Stimulated activated effector memory CD8-positive, alpha-beta T cell treated with anti-CD3 and anti-CD28 coated beads, Interleukin-12 subunit alpha, Interleukin-12 subunit beta, amount 100 ng/mL, for 72 hours (primary cell): ENCODE results near the gene MMP24.

ENCODE experiments used
- ATAC-seq: fragments of 150-1000 bp; cut with Tn5 transposase; 2 replicates; pipeline ENCODE4 v1.10.0; 2021
- DNase-seq, 2 donors: peaks; one replicate each; pipeline ENCODE4 v3.0.0; 2021 to 2022; ENCODE audit warnings: low spot score in 2 of 2
- H3K27ac Mint-ChIP-seq: one replicate; pipeline ENCODE4 v1.8.0; 2022; ENCODE audit warnings: mild to moderate bottlenecking, mixed read lengths
- H3K36me3 Mint-ChIP-seq: one replicate; pipeline ENCODE4 v1.8.0; 2022; ENCODE audit warnings: mild to moderate bottlenecking, mixed read lengths
- H3K4me1 Mint-ChIP-seq: one replicate; pipeline ENCODE4 v1.8.0; 2022; ENCODE audit warnings: mixed read lengths
- H3K4me3 Mint-ChIP-seq: one replicate; pipeline ENCODE4 v1.8.0; 2022; ENCODE audit warnings: mild to moderate bottlenecking, mixed read lengths
- H3K9me3 Mint-ChIP-seq: one replicate; pipeline ENCODE4 v1.8.0; 2022; ENCODE audit warnings: mixed read lengths

The MMP24 gene

DNA sequence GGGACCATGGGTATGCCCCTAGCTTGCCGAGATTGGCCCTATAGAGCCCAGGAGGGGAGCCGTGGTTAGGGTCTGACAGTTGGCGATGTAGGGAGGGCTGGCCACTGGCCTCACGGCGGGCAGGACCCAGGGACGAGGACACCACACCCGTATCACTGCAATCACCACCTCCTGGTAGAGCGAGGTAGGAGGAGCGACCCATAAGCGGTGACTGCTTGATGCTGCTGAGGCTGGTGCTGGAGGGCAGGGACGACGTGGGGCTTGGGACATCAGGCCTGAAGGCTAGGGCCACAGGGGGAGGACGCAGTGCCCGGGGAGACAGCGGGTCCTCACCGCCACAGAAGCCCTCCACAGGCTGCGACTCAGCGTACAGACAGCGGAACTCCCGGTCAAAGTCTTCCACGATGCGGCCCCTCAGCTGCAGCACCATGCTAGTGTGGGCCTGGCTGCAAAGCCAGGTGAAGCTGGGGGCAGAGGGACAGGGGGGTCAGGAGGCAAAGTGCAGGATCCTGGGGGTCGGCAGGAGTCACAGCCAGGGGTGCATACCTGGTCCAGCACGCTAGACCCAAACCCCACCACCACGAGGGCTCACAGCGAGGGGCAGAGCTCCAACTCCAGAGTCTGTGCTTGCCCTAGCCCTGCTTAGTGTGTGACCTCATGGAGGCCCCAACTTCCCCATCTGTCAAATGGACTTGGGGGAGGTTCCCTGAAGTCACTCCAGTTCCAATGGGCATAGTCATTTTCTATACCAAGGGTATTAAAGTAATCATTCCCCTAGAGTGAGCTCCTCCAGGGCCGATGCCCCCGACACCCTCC is 61.2 kb downstream of the MMP24 start:
- Mint-ChIP-seq H3K27ac (no peak overlapping the region), H3K9me3 (no peaks in the 10 kb centered on the region), H3K4me3 (no peak overlapping the region), H3K4me1 (peaks cover 27% of the 10 kb centered on the region), H3K36me3 (peaks cover 25% of the 10 kb centered on the region)
- DNase-seq (no peak), ATAC-seq (no peak)

DNA sequence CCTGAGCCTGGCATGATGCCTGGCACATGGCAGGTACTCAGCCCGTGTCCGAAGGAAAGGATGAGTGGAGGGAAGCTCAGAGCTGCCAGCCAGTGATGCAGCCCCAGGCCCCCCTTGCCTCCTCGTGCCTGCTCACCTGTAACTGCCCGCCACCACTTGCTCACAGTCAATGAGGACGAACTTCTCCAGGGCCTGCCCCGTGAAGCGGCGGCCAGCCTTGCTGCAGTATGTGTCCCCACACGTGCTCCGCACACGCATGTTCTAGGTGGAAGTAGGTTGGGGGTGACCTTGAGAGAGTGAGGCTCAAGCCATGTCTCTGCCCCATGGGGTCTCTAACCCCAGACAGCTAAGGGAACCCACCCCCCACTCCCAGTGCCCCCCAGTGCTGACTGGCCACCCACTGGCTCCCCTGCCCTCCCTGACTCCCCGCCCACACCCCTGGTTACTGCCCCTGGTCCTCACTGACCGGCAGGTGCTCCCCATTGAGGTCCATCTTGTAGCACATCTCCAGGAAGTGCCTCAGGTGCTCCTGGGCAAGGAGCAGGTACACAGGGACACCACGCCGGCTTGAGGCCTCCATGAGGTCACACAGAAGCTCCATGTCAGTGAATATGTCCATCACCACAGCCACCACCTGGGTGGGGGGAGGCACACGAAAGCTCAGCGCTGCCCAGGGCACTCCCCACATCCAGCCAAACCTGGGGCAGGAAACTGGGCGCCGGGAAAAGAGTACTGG is 62.0 kb downstream of the MMP24 start:
- ATAC-seq (no peak), DNase-seq (no peak)
- Mint-ChIP-seq H3K36me3 (peaks cover 19% of the 10 kb centered on the region), H3K4me1 (peaks cover 21% of the 10 kb centered on the region), H3K9me3 (no peaks in the 10 kb centered on the region), H3K4me3 (no peak overlapping the region), H3K27ac (no peak overlapping the region)

DNA sequence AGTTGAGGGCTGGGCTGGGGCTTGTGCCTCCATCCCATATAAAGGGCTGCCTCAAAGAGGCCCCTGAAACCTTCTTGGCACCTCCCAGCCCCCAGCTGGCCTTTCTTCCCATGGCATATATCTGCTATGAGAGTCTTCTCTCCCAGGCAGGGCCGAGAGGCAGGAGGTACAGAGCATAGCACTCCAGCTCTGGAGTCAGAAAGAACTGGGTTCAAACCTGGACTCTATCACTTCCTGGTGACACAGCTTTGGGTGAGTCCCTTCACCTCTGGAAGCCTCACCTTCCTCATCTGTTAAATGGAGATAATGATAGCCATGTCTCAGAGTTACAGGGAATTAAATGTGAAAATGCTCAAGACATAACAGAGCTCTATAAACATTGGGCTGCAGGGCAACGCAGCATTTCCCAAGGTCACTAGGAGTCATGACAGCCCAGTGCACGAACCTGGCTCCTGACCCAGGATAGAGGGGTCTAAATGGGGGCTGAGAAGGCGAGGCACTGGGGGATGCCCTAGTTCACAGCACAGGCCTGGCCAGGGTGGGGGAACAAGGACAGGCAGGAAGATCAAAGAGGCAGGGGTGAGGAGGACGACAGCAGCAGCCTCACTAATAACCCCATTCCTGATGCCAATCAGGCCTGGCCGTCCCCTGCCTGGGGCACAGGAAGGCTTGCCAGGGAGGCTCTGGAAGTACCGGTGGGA is 63.8 kb downstream of the MMP24 start:
- ATAC-seq (no peak), DNase-seq (no peak)
- peaks cover 10% of the 10 kb centered on the region for H3K4me1 Mint-ChIP-seq
- H3K27ac Mint-ChIP-seq: no peak overlapping the region
- H3K4me3 Mint-ChIP-seq: no peak overlapping the region
- H3K9me3 Mint-ChIP-seq: no peaks in the 10 kb centered on the region
- peaks cover 6% of the 10 kb centered on the region for H3K36me3 Mint-ChIP-seq

DNA sequence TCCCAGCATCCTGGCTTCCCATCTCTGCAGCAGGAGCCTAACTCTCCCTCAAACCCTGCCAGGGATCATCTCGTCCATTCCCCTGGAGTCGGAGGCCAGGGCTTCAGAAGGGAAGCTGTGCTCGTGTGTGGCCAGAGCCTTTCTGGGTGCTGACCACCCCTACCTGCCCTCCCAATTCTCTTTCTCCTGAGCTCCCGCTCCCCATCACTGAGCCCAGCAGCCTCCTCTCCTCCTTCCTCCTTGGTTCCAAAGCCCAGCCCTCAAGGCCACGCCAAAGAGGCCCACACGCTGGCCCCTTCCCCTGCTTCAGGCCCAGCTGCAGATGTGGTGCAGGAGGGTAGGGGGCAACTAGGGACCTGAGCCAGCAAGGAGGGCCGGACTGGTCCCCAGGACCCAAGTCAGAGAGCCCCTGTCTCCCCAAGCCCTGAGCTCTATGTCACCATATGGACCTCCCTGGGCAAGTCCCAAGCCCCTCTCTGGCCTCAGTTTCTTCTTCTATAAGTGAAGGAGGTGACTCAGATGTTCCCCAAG is 64.5 kb downstream of the MMP24 start:
- Mint-ChIP-seq H3K36me3 (peaks cover 4% of the 10 kb centered on the region), H3K4me1 (peaks cover 4% of the 10 kb centered on the region), H3K4me3 (no peak overlapping the region), H3K27ac (no peak overlapping the region), H3K9me3 (no peaks in the 10 kb centered on the region)
- DNase-seq: no peak
- ATAC-seq: peak; percentile 8

DNA sequence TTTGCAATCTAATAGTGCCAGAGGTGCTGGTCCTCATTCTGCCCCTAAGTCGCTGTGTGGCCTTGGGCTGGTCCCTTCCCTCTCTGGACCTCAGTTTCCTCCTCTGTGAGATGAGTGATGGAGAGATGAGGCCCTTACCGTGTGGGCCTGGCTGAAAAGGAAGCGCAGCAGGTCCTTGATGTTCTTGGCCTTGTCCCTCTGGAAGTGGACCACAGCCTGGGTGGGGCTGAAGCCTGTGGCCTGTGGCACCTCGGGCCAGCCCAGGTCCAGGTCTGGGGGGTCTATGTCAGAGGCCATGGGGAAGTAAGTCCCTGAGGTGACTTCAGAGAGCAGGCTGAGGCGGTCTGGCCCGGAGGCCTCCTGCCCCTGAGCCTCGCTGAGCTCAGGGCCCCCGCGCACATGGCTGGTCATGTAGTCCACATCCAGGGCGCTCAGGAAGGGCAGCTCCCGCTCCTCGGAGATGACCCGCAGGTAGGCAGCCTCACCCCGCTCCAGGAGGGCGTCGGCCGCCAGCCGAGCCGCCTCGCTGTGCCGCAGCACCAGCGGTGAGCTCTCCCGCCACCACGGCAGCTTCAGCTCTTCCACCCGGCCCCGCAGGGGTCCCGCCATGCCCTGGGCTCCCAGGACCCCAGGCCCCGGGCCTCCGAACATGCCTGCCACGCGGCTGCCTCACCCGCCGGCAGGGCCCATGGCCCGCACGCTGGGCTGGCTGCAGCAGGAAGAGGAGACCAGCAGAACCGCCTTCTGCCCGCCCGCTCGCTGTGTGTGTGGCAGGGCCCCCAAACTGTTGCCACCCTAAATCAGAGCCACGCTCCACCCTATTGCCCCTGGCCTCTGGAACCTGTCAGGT is 65.4 kb downstream of the MMP24 start, which contains the start of gene FAM83C:
Gene FAM83C (minus strand): TSS at position 772 of the 850 bp plus-strand sequence. CDS start 121 bp downstream, at position 651.
- H3K4me3 Mint-ChIP-seq: no peak within 1 kb of the TSS
- ATAC-seq (no peak), DNase-seq (no peak)
- no peak within 1 kb of the TSS for H3K27ac Mint-ChIP-seq
- H3K4me1 Mint-ChIP-seq: no peaks in the 10 kb centered on the region
- H3K36me3 Mint-ChIP-seq: no peaks in the 10 kb centered on the region
- no peaks in the 10 kb centered on the region for H3K9me3 Mint-ChIP-seq

DNA sequence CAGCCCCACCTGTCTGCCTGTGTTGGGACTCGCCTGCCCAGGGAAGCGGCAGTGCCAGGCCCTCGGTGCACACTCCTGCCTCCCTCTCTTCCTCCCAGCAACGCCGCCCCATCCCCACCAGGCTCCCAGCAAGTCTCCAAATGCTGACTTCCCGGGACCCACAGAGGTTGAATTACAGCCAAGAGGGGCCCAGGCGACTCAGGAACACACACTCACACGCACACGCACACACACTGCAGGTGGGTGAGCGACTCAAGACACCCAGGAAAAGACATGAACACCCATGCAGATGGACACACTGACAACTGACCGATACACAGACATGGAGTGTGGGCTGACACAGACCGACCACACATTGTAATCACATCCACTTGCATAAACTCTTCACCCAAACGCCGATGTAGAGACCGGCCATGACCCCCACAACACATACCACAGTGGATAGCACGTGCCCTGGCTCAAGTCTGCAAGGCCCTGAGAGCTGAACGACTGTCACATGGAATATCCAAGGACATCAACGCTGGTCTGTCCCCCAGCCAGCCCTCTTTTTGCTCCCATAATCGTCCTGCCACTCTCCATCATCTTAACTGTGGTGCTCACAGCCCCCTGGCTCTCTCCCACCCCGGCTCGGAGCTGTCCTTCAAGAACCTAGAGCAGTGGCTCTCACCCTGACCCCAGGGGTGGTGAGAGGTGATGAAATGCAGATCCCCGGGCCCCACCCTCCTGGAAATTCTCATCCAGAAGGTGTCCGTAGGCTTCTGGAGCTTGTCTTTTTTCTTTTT is 66.2 kb downstream of the MMP24 start:
- Mint-ChIP-seq H3K4me1 (no peaks in the 10 kb centered on the region), H3K27ac (no peak overlapping the region), H3K36me3 (no peaks in the 10 kb centered on the region), H3K9me3 (no peaks in the 10 kb centered on the region), H3K4me3 (no peak overlapping the region)
- ATAC-seq: no peak
- no peak for DNase-seq

DNA sequence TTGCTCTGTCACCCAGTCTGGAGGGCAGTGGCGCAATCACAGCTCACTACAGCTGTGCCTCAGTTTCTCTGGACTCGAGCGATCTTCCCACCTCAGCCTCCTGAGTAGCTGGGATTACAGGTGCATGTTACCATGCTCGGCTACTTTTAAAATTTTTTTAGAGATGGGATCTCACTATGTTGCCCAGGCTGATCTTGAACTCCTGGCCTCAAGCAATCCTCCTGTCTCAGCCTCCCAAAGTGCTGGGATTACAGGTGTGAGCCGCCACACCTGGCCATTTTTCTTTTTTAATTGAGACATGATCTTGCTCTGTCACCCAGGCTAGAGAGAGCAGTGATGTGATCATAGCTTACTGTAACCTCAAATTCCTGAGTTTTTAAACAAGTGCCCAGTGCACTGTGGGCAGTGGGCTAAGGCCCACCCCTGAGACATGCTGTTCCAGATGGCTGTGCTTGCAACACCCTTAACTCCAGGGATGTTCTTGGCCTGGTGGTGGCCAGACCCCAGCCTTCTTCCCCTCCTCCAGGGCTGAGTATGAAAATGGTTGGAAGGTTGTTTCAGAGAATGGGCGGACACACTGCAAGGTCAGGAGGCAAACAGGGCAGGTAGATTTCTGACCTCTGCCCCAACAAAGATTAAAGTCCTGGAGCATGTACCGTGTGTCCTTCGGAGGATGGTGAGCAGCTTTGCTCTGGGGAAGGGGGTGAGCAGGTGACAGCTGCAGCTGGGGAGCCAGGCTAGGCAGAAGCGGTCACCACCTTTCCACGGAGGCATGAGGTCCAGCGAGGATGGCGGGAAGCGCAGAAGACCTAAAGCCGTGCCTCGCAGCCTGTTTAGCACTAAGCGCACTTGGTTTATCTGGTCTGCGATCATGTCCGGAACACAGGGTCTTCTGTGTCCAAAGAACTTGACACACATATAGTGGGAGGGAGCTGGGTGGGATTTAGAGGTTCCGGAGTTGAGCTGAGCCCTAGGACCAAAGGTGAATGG is 67.1 kb downstream of the MMP24 start:
- peaks cover under 1% of the 10 kb centered on the region for H3K36me3 Mint-ChIP-seq
- no peak for DNase-seq
- no peak for ATAC-seq
- H3K9me3 Mint-ChIP-seq: no peaks in the 10 kb centered on the region
- no peak overlapping the region for H3K4me3 Mint-ChIP-seq
- no peak overlapping the region for H3K27ac Mint-ChIP-seq
- peaks cover 2% of the 10 kb centered on the region for H3K4me1 Mint-ChIP-seq

DNA sequence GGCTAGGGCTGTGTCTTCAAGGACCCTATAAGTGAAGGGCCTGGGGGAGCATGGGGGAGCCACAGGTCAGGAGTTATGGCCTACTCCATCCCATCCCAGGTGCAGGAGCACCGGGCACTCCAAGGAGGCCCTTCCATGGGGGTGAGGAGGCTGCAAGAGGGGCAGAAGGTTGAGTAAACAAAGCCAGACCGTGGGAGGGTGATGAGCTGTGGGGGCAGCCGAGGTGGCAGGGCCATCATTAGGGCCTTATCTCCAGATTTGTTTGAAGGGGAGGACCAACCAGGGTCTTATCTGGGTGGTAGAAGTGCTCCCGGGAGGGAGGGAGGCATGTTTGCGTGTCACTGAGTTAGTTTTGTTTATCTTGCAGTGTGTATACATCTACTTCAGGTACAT is 67.8 kb downstream of the MMP24 start:
- Mint-ChIP-seq H3K4me3 (no peak overlapping the region), H3K9me3 (no peaks in the 10 kb centered on the region), H3K4me1 (peaks cover 6% of the 10 kb centered on the region), H3K36me3 (peaks cover 5% of the 10 kb centered on the region), H3K27ac (no peak overlapping the region)
- DNase-seq (no peak), ATAC-seq (no peak)

DNA sequence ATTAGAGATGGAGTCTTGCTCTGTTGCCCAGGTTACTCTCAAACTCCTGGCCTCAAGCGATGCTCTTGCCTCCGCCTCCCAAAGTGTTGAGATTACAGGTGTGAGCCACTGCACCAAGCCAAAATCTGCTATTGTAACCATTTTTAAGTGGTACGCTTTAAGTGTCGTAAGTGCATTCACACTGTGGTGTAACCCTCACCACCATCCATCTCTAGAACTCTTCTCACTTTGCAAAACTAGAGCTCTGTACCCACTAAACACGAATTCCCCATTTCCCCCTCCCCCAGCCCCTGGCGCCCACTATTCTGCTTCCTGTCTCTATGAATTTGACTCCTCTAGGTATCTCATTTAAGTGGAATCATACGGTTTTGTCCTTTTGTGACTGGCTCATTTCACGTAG is 68.6 kb downstream of the MMP24 start:
- DNase-seq: no peak
- H3K4me3 Mint-ChIP-seq: no peak overlapping the region
- H3K27ac Mint-ChIP-seq: no peak overlapping the region
- H3K36me3 Mint-ChIP-seq: peaks cover 10% of the 10 kb centered on the region
- ATAC-seq: no peak
- peaks cover 6% of the 10 kb centered on the region for H3K4me1 Mint-ChIP-seq
- H3K9me3 Mint-ChIP-seq: no peaks in the 10 kb centered on the region

DNA sequence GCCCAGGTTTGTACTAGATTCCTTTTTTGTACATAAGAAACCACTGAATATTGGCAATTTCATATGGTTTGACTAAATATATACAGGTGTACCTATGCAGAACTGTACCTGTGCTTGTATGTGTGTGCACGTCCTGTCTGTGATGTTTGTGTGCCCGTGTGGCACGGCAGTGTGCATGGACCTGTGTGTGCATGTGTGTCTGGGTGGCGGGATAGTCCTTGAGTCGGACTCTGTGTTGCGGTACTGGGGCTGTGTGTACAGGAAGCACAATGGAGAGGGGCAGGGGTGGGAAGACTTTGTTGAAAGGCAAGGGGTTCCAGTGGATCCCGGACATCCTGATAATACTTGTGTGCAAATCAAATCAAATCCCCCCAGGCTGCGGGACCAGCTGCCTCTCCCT is 69.2 kb downstream of the MMP24 start:
- Mint-ChIP-seq H3K4me1 (peaks cover 6% of the 10 kb centered on the region), H3K27ac (no peak overlapping the region), H3K36me3 (peaks cover 10% of the 10 kb centered on the region)

DNA sequence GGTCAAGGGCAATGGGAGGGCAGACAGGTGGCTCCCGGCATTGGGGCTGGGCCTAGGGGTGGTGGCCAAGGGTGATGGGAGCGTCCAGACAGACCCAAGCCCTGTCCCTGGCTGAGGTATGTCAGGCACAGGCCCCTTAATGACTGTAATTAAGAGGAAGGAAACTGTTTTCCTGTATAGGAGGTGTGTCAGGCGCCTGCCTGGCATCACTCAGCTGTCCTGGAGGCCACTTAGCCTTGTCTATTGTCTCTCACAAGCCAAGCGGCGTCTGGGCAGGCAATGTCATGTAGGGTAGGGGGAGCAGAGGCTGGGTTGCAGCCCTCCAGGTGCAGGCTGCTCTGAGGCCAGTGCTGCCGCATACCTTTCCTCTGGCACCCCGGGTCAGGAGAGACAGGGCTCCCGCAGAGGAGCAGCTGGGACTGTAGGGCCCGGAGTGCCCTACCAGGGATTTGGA is 69.6 kb downstream of the MMP24 start:
- no peaks in the 10 kb centered on the region for H3K9me3 Mint-ChIP-seq
- no peak for ATAC-seq
- H3K4me1 Mint-ChIP-seq: peaks cover 6% of the 10 kb centered on the region
- H3K4me3 Mint-ChIP-seq: no peak overlapping the region
- DNase-seq: no peak
- no peak overlapping the region for H3K27ac Mint-ChIP-seq
- H3K36me3 Mint-ChIP-seq: peaks cover 10% of the 10 kb centered on the region

More for the DNA sequence above, 69.2 kb downstream of the MMP24 start:
- no peak for DNase-seq
- ATAC-seq: no peak
- Mint-ChIP-seq H3K4me3 (no peak overlapping the region), H3K9me3 (no peaks in the 10 kb centered on the region)

DNA sequence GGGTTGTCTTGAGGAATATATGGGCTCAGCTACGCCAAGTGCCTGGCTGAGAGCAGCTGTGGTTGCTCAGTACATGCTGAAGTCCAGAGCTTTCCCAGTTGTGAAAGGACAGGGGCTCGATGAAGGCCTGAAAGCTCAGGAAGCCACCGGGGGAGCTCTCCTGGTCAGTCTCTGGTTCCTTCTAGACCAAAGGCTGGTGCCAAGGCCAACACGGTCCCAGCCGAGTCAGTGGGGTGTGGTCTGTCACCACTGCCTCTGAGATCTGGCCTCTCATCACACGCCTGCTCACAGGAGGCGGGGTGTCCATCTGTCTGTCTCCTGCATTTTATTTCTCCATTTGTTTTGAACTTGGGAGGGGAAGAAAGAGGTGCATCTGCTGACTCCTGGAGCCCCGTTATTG is 70.7 kb downstream of the MMP24 start:
- Mint-ChIP-seq H3K4me3 (no peak overlapping the region), H3K27ac (peak overlapping the region; percentile 26), H3K4me1 (peaks cover 14% of the 10 kb centered on the region), H3K9me3 (no peaks in the 10 kb centered on the region), H3K36me3 (peaks cover 10% of the 10 kb centered on the region)
- no peak for DNase-seq
- no peak for ATAC-seq

DNA sequence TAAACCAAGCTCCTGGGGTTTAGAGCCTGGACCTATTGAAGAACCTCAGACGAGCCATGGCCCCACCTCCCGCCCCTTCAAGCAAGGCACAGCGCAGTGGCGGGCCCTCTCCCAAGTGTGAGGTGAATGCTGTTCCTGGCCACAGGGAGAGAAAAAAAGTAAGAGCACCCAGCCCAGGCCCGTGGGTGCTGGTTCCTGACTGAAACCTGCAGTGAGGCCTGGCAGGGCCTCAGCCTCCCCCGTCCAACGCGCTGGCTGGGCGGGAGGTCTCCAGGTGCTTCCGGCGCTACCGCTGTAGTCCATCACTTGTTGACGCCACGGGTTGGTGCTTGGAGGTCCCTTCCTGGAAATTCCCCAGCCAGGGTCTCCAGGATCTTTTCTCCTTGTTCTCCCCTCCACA is 71.2 kb downstream of the MMP24 start:
- no peak overlapping the region for H3K4me3 Mint-ChIP-seq
- peaks cover 20% of the 10 kb centered on the region for H3K4me1 Mint-ChIP-seq
- ATAC-seq: no peak
- no peaks in the 10 kb centered on the region for H3K9me3 Mint-ChIP-seq
- no peak overlapping the region for H3K27ac Mint-ChIP-seq
- peaks cover 10% of the 10 kb centered on the region for H3K36me3 Mint-ChIP-seq
- DNase-seq: no peak
